Right renal cortex interstitium (tissue), 3 donors: ENCODE results near the gene NRCAM. TPM values are rescaled to one million over a fixed set of nuclear protein-coding genes. Genes with fewer than 3 reads are reported as not detected.

Experiments
- DNase-seq, 3 donors: peaks; one replicate each; pipeline ENCODE4 v3.0.0-alpha.2; 2013; ENCODE audit warnings: low read depth in 3 of 3, low spot score in 2 of 3
- polyA plus RNA-seq, 3 donors: library from polyadenylated mRNA; unstranded; fragments of 120-200 nt; gene quantifications; one replicate each; pipeline ENCODE4 v1.2.1, GENCODE V29; 2013; ENCODE audit not compliant: insufficient read length in 3 of 3

The NRCAM gene
- polyA plus RNA-seq, 3 donors: 16.7 to 24.1 (median 19.8) TPM

GRCh38 chr7:108109221-108109908, 346.9 kb downstream of the NRCAM start:
- no peak for DNase-seq

- DNase-seq: no peak
Measured at GRCh38 chr7:108108131-108108530, 348.1 kb downstream of the NRCAM start.

- no peak for DNase-seq
Measured at GRCh38 chr7:108104324-108104723, 351.9 kb downstream of the NRCAM start.

- no peak for DNase-seq
Measured at GRCh38 chr7:108103558-108104298, 352.5 kb downstream of the NRCAM start.

- no peak for DNase-seq
Measured at GRCh38 chr7:108102671-108103312, 353.4 kb downstream of the NRCAM start.

- no peak for DNase-seq
Measured at GRCh38 chr7:108101759-108102158, 354.5 kb downstream of the NRCAM start.

GRCh38 chr7:108099713-108100112, 356.5 kb downstream of the NRCAM start:
- no peak for DNase-seq

- DNase-seq: no peak
Measured at GRCh38 chr7:108097703-108098102, 358.5 kb downstream of the NRCAM start.

Other genes starting within 250 kb of the NRCAM start
- gene PNPLA8, start 69.7 kb upstream of the NRCAM start, polyA plus RNA-seq: 10 to 100 TPM; 44.7 to 48.0 (median 47.3) TPM
- 10 to 100 TPM; 34.4 to 41.4 (median 37.9) TPM for gene THAP5, start 113.3 kb upstream of the NRCAM start, polyA plus RNA-seq
- 10 to 100 TPM; 44.6 to 49.4 (median 44.8) TPM for gene DNAJB9, start 113.4 kb upstream of the NRCAM start, polyA plus RNA-seq